Breast epithelium (tissue), 4 donors: ENCODE data around the gene ARL8A. TPM values are rescaled to one million over a fixed set of nuclear protein-coding genes. Genes with fewer than 3 reads are reported as not detected.

ENCODE experiments used
- DNase-seq, 2 donors: peaks; one replicate each; pipeline ENCODE4 v3.0.0-alpha.2; 2019; ENCODE audit warnings: low spot score in 2 of 2
- H3K27ac ChIP-seq, 2 donors: fragments of 200-600 bp; sonication (generic) in 1 of 2; one replicate each; pipeline ENCODE4 v1.5.1; 2016 to 2019; ENCODE audit warnings: mild to moderate bottlenecking in 1 of 2
- H3K27me3 ChIP-seq, 2 donors: fragments of 200-600 bp; sonication (generic) in 1 of 2; one replicate each; pipeline versions ENCODE4 v1.5.1 to v1.6.0; 2017 to 2019; ENCODE audit warnings: control low read depth in 1 of 2, mild to moderate bottlenecking in 1 of 2
- H3K36me3 ChIP-seq: fragments of 200-600 bp; one replicate; pipeline ENCODE4 v1.5.1; 2019
- H3K4me1 ChIP-seq, 2 donors: fragments of 200-600 bp; sonication (generic); one replicate each; pipeline ENCODE4 v1.5.1; 2016 to 2019; ENCODE audit warnings: control low read depth in 1 of 2
- H3K4me3 ChIP-seq, 3 donors: fragments of 200-600 bp; sonication (generic); 1 replicate in 2 of 3; 2 replicates in 1 of 3; pipeline ENCODE4 v1.5.1; 2016 to 2019; ENCODE audit warnings: mild to moderate bottlenecking in 3 of 3, moderate library complexity in 2 of 3
- H3K9me3 ChIP-seq, 2 donors: fragments of 200-600 bp; sonication (generic) in 1 of 2; one replicate each; pipeline ENCODE4 v1.5.1; 2016 to 2019; ENCODE audit warnings: control low read depth in 1 of 2
- CTCF ChIP-seq, 3 donors: fragments of 450-650 bp; IDR thresholded peaks; one replicate each; pipeline ENCODE4 v1.5.1; 2016 to 2017; ENCODE audit warnings: antibody characterized with exemption in 3 of 3, mild to moderate bottlenecking in 3 of 3, moderate library complexity in 3 of 3
- POLR2A ChIP-seq: fragments of 450-650 bp; IDR thresholded peaks from one replicate; pipeline ENCODE4 v1.6.1; 2016; ENCODE audit warnings: antibody characterized with exemption, mild to moderate bottlenecking, moderate library complexity
- POLR2AphosphoS5 ChIP-seq, 3 donors: sonication (generic); formaldehyde crosslinking; IDR thresholded peaks; one replicate each; pipeline ENCODE4 v1.6.1; 2017; ENCODE audit warnings: antibody characterized with exemption in 3 of 3
- intact Hi-C: fragments of 100-400 bp; cut with DNase I; formaldehyde crosslinking; loops from one replicate; pipeline ENCODE4 v1.15.1; 2023; ENCODE audit warnings: low total_unique reads
- total RNA-seq, 3 donors: library from RNA; depleted of rRNA; stranded (reverse); fragments of >200 nt; gene quantifications; one replicate each; pipeline ENCODE4 v1.1.0, GENCODE V29; 2016

The ARL8A gene
- total RNA-seq, 3 donors from 2014 or later: 29.9 to 41.1 (median 34.7) TPM

- peaks cover 14 to 50% of the 10 kb centered on the region in 2 donors for H3K4me1 ChIP-seq
- peak overlapping the region; percentile 96 to 98 for H3K27ac ChIP-seq
- H3K4me3 ChIP-seq: no peak overlapping the region
- intact Hi-C loops: no loop called here
- no peaks in the 10 kb centered on the region for H3K27me3 ChIP-seq
- H3K9me3 ChIP-seq: no peaks in the 10 kb centered on the region
- no peak for DNase-seq
- no peaks in the 10 kb centered on the region for H3K36me3 ChIP-seq
- TF ChIP-seq POLR2AphosphoS5 (IDR thresholded peaks at IDR 0.05): no peak
- TF ChIP-seq POLR2A: no peak
- no peak for TF ChIP-seq CTCF (IDR thresholded peaks at IDR 0.05)
Observed at GRCh38 chr1:202130816-202131522, 13.6 kb downstream of the ARL8A start.

- peaks cover 14 to 43% of the 10 kb centered on the region in 2 donors for H3K4me1 ChIP-seq
- TF ChIP-seq POLR2AphosphoS5 (IDR thresholded peaks at IDR 0.05): no peak
- TF ChIP-seq POLR2A: no peak
- TF ChIP-seq CTCF (IDR thresholded peaks at IDR 0.05): no peak
Observed at GRCh38 chr1:202130297-202130721, 14.2 kb downstream of the ARL8A start.

GRCh38 chr1:202129453-202130296 is 14.9 kb downstream of the ARL8A start:
- Histone ChIP-seq H3K27me3 (no peaks in the 10 kb centered on the region), H3K27ac (peak overlapping the region; percentile 96 to 98), H3K9me3 (no peaks in the 10 kb centered on the region), H3K36me3 (no peaks in the 10 kb centered on the region), H3K4me1 (peaks cover 14 to 40% of the 10 kb centered on the region in 2 donors), H3K4me3 (no peak overlapping the region)
- intact Hi-C loops: no loop called here
- no peak for DNase-seq
- TF ChIP-seq POLR2AphosphoS5 (IDR thresholded peaks at IDR 0.05): no peak
- TF ChIP-seq POLR2A: no peak
- TF ChIP-seq CTCF (IDR thresholded peaks at IDR 0.05): no peak

More at GRCh38 chr1:202130297-202130721, 14.2 kb downstream of the ARL8A start:
- Histone ChIP-seq H3K4me3 (no peak overlapping the region), H3K27me3 (no peaks in the 10 kb centered on the region), H3K9me3 (no peaks in the 10 kb centered on the region), H3K27ac (peak overlapping the region; percentile 96 to 98), H3K36me3 (no peaks in the 10 kb centered on the region)
- intact Hi-C loops: no loop called here
- peak in 1 of 2 donors; percentile 62 for DNase-seq

GRCh38 chr1:202127836-202128622 is 16.5 kb downstream of the ARL8A start:
- peak overlapping the region in 1 of 2 donors; percentile 7 for H3K27ac ChIP-seq
- intact Hi-C loops: no loop called here

More at GRCh38 chr1:202127836-202128622, 16.5 kb downstream of the ARL8A start:
- H3K9me3 ChIP-seq: no peaks in the 10 kb centered on the region
- no peak overlapping the region for H3K4me3 ChIP-seq
- H3K36me3 ChIP-seq: no peaks in the 10 kb centered on the region
- TF ChIP-seq POLR2AphosphoS5 (IDR thresholded peaks at IDR 0.05): no peak
- TF ChIP-seq POLR2A: no peak
- TF ChIP-seq CTCF (IDR thresholded peaks at IDR 0.05): no peak
- peaks cover 10 to 23% of the 10 kb centered on the region in 2 donors for H3K4me1 ChIP-seq
- H3K27me3 ChIP-seq: no peaks in the 10 kb centered on the region
- no peak for DNase-seq
